MM.1S (cell line): ENCODE data around the gene FAM53C.

Experiments
- EZH2 ChIP-seq: fragments of 300-600 bp; sonication (generic); optimal IDR thresholded peaks from 2 replicates; pipeline ENCODE3; 2017; ENCODE audit warnings: low read depth, mild to moderate bottlenecking, antibody characterized with exemption, low read length, mixed read lengths
- TF ChIP-seq, protein P1 (sequence below): fragments of 300-600 bp; sonication (generic); IDR thresholded peaks from 2 replicates; pipeline ENCODE4 v1.5.1; 2016; ENCODE audit warnings: antibody characterized with exemption, low read length, mixed read lengths

DNA sequence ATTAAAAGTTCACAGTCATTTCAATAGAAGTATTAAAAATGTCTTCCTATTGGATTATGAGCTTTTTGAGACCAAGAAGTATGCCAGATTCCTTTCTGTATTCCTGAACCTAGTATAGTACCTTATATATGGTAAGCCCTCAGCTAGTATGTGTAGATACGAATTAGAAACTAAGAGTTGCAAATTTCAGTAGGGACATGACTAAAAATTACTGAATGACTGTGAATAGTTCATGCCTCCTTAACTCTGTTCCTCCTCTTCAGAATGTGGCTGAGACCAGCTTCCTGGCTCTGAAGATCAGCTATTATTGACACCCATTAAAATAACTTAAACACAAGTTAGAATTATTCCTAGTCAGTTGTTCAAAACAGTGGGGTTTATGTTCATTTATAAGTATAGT lies 34.2 kb downstream of the FAM53C start:
- TF ChIP-seq, protein P1, sequence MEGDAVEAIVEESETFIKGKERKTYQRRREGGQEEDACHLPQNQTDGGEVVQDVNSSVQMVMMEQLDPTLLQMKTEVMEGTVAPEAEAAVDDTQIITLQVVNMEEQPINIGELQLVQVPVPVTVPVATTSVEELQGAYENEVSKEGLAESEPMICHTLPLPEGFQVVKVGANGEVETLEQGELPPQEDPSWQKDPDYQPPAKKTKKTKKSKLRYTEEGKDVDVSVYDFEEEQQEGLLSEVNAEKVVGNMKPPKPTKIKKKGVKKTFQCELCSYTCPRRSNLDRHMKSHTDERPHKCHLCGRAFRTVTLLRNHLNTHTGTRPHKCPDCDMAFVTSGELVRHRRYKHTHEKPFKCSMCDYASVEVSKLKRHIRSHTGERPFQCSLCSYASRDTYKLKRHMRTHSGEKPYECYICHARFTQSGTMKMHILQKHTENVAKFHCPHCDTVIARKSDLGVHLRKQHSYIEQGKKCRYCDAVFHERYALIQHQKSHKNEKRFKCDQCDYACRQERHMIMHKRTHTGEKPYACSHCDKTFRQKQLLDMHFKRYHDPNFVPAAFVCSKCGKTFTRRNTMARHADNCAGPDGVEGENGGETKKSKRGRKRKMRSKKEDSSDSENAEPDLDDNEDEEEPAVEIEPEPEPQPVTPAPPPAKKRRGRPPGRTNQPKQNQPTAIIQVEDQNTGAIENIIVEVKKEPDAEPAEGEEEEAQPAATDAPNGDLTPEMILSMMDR = no peak
- no peak for TF ChIP-seq EZH2
